GM18505 (cell line): Measurements from ENCODE around the gene SLC25A47.
"Not testable (repeated sequence)": the region's sequence is repeated elsewhere in the genome, so short reads cannot be mapped to it uniquely, and the experiment has no call there.

Experiments used
- ATAC-seq: cut with Tn5 transposase; IDR thresholded peaks from one replicate; pipeline ENCODE4 v1.9.1; 2021; ENCODE audit not compliant: unreplicated experiment
- POLR2A ChIP-seq: IDR thresholded peaks from 4 replicates; pipeline ENCODE4 v1.6.1; 2011; ENCODE audit warnings: borderline replicate concordance; ENCODE audit not compliant: insufficient read depth, insufficient read length; ENCODE audit errors: extremely low read depth

The SLC25A47 gene

DNA sequence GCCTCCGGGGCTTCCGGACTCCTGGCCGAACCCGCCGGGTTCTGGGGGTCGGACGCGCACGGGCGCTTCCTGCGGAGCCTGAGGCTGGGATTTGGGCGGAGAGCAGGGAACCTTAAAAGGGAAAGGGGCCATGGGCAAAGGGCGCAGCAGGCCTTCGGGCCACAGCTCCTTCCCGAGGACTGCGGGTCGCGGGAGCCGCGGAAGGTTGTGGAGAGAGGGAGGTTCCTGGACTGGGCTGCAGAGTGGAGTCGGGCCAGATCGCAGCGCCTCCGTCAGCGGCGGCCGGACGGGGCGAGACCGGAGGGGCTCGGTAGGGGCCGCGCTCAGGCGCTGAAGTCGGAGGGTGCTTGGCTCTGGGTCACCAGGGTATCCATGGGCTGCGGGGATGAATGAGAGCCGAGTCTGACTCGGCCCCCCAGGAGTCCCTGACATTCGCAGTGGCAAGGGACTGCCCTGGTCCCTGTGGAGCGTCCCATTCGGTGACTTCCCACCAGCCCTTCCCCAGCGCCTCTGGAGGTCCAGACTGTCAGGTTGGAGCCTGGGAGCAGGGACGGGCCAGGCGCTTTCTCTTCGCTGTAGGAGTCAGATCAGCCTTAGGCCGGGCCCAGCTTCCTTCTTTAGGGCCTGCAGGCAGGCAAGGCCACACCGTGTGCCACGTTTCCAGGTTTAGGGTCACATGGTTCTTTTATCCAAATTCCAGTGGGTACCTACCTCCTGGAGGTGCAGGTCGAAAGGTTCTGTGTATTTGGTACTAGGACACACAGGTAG, 16.0 kb upstream of the SLC25A47 start:
- no peak for TF ChIP-seq POLR2A
- no peak for ATAC-seq

DNA sequence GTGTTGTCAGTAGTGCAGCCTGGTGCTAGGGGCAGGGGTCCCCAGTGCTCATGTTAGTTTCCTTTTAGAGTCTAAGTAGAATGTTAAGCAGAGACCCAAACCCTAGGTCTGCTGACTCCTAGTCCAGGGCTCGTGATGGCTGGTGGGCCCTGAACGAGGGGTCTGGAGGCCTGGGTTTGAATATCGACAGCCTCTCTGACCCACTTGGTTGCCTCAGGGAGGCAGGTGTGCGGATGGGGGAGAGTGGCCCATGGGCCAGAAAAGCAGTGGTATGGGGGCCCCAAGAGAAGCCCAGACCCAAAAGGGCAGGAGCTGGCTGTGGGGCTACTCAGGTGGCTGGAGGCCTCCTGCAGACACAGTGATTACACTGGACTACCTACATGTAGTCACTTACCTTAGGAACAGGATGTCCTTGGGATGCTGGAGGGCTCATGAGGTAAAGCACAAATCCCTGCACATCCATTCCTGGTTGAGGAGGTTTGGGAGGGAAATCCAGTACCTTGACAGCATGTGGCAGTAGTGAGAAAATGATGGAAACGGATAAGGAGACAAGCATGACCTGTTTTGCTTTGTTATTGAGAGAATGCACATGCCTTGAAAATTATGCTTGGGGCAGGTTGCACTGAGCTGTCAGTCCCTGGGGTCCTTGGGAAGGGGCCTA, 15.2 kb upstream of the SLC25A47 start:
- no peak for TF ChIP-seq POLR2A
- no peak for ATAC-seq

DNA sequence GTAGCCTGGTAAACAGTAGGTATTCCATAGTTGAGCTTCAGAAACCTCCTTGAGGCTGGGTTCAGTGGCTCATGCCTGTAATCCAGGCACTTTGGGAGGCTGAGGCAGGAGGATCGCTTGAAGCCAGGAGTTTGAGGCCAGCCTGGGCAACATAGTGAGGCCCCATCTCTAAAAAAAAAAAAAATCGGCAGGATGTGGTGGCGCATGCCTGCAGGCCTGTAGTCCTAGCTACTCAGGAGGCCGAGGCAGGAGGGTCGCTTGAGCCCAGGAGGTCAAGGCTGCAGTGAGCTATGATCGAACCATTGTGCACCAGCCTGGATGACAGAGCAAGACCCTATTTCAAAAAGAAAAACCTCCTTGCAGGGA, 14.7 kb upstream of the SLC25A47 start:
- ATAC-seq: not testable (repeated sequence)

DNA sequence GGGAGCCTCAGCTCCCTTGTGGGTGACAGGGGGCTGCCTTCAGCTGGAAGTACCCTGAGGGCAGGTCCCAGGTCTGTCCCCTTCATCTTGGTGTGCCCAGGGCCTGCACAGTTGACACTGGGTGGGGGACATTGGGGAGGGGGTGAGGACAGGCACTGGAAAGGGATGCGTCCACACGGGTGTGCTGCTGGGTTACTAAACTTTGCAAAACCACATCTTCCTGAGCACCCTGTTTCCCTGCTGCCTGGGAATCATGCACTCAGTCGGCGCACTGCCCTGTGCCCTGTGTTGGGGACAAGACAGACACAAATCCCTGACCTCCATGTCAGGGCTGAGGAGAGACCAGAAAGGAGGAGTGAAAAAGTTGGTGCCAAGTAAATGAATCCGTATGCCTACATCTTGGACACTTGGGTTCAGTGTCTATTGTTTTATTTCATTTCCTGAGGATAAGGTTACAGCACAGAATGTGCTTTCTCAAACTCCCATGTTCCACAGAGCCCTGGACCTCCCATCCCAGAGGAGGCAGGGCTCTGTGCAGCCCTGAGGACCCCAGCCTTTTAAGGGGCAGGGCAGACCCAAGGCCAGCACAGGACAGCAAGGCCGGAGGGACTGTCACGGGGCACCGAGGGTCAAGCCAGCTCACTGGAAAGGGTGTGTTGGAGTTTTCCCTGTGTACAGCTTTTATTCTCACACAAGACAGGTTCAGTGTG, 14.0 kb upstream of the SLC25A47 start:
- ATAC-seq: no peak
- TF ChIP-seq POLR2A: no peak

DNA sequence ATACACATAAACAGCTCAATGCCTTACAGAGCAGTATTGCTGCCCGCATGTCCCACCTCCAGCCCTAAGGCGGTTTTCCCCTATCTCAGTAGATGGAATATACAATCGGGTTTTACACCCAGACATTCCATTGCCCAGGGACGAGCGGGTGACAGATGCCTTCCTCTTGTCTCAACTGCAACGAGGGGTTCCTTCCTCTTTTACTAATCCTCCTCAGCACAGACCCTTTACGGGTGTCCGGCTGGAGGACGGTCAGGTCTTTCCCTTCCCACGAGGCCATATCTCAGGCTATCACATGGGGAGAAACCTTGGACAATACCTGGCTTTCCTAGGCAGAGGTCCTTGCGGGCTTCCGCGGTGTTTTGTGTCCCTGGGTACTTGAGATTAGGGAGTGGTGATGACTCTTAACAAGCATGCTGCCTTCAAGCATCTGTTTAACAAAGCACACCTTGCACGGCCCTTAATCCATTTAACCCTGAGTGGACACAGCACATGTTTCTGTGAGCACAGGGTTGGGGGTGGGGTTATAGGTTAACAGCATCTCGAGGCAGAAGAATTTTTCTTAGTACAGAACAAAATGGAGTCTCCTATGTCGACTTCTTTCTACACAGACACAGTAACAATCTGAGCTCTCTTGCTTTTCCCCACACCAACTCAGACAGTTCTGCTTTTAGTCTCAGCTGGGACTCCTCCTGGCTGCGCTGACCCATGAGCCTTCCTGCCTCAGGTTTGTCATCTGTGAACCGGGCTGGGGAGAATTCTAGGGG, 10.8 kb upstream of the SLC25A47 start:
- not testable (repeated sequence) for ATAC-seq

DNA sequence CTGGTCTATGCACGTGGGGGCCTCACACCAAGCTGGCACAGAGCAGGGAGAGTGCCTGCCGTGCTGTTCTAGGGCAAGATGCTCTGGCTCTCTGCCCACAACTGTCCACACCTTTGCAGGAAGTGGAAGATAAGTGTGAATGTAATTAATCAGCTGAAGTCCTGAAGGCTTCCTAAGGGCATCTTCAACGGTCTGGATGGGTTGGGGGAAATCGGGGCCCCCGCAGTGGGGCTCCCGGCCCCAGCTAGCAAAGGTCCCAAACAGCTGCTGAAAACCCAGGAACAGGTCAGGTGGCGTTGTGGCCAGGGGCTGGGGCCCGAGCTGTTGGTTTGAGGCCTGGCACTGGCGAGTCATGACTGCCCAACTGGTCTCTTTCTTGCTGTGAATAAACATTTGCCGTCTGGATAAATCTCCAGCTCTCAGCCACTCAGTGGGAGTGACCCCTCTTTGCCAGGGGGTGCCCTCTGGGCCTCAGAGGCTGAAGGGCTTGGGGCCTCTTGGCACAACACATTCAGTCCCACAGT, 10.2 kb upstream of the SLC25A47 start:
- TF ChIP-seq POLR2A: no peak
- no peak for ATAC-seq

DNA sequence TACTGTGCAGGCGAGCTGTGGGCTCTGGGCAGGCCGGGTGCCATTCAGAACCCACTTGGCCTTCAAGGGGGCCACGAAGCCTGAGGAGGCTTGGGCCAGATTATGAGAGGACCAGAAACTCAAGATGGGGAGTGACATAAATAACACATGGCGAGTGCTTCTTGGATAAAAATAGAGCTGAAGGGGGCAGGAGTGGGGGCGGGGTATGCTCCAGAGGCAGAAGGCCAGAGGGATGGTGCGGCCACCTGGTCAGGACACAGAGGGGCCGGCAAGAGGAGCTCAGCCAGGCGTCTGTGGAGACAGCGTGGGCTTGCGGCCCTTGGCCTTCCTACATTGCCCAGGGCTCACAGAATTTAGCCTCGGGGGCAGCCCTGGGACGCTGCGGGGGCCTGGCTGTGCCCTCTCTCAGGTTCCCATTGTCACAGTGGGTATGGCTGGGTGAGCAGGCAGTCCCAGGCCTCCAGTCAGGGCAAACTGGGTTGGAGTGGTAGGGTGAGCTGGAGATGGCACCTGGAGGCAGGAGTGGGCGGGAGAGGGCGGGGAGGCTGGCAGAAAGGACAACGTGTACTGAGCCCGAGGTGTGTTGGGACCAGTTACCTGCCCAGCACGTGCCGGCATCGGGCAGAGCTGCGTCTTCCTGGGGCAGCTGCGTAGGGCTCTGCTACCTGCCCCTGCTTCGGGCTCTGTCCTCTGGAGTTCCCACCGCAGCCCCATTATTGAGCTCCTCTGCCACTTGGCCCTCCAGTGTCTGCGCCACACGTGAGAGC, 9.5 kb upstream of the SLC25A47 start:
- no peak for ATAC-seq

DNA sequence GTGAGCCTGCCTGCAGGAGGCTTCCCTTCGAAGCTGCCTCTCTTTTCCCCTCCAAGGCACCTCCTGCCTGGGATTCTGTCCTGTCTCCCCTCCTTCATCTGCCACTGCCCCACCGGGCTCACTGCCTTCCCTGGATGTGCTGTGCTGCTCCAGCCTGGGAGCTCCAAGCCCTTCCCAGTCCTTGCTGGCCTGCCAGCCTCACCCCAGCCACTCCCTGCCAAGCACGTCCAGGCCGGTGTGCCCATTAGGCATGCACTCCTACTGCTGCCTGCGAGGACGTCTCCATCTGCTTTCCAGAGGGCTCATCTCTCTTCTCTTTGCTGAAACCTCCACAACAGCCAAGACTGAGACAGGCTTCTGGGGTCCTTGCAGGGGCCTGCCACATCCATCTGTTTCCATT, 8.4 kb upstream of the SLC25A47 start:
- no peak for TF ChIP-seq POLR2A
- ATAC-seq: no peak

More for the DNA sequence above, 9.5 kb upstream of the SLC25A47 start:
- no peak for TF ChIP-seq POLR2A

DNA sequence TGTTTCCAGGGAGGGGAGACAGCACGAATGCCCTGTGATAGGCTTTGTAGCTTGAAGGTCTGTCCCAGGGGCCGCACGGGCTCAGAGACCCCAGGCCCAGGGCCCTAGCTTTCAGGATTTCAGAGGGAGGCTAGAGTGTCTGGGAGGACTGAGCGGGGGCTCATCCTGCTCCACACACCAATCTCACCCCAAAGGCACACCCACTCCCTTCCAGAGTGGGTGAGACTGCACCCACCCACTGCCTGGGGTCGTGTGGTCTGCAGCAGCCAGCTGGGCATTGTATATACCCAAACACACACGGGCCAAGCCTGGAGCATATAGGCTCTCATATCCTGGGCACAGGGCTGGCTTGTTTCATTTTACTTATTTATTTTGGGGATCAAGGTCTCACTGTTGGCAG, 5.8 kb upstream of the SLC25A47 start:
- no peak for ATAC-seq
- TF ChIP-seq POLR2A: no peak

DNA sequence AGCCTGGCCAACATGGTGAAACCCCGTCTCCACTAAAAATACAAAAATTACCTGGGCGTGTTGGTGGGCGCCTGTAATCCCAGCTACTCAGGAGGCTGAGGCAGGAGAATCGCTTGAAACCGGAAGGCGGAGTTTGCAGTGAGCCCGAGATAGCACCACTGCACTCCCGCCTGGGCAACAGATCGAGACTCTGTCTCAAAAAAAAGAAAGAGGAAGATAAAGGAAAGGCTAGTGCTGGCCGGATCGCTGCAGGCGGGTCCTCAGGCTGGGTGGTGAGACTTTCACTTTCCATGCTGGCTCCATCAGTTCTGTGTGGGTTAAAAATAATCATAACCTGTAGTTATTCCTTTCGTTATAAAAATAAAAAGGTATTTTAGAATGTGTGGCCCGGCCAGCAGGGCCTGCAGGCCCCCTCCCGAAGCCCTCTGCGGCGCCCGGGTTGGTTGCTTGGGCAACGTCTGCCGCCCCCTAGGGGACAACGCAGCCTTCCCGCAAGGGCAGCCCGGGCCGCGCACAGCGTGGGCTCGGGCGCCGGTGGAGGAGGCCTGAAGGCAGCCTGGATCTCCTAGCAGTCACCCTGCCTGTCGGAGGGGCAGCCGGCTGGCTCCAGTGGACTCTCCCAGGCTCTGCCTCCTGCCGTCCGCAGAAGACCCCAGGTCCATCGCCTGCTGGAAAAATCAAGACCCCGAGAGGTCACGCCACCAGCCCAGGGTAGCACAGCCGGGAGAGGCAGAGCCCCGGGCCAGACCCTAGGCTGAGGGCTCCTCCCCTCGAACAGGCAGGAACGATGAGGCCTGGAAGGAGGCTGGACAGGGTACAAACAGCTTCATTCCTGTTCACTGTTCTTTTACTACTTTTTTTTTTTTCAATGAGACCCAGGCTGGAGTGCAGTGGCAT, 5.0 kb upstream of the SLC25A47 start:
- ATAC-seq: peak; percentile 82
- TF ChIP-seq POLR2A: peak; percentile 25

DNA sequence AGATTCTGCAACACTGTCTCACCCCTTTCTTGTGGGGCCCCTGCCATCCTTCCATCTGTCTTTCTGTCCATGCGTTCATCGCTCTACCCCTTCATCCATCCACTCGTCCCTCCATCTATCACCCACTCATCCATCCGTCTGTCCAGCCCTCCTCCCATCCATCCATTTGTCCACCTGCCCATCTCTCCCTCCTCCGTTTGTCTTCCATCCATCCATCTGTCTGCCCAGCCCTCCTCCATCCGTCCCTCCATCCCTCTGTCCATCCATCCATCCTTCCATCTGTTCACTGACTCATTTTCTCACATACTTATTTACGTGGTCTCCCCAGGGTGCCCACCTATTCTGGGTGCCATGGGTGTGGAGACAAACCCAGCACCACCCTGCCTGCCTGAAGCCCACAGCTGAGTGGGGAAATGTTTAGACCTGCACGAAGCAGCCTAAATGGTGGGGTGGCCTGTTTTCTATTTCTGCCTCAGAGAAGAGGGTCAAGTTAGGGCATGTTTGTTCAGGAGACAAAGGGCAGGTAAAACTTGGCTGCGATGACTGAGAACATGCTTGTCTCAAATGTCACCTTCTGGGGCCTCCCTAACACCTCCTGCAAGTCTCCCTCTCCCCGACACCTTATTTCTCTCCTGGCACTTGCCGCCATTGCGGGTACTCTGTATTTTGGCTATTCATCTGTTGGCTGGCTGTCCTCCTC, 2.8 kb upstream of the SLC25A47 start:
- no peak for TF ChIP-seq POLR2A
- no peak for ATAC-seq
